ENCODE results near the gene GLB1L2.

Gene GLB1L2

DNA sequence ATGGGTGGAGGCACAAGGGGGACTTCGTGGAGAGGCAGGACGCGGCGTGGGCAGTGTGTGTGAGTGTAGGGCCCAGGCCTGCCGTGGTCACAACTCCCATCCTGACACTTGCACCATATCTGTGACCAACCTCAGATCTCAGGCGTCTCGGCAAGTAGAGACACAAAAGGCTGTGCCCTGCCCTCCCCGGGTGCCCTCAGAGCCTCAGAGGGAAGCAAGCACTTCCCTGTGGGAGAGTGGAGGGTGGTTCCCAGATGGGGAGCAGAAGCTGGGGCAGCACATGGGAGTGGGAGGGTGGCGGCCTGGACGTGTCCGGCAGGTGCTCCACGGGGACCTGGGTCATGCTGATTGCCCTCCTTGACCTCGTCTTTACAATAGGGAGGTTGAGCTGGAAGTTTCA lies 59.9 kb downstream of the GLB1L2 start:
- H3K27me3 Mint-ChIP-seq, result peaks cover 25% of the 10 kb centered on the region
- H3K36me3 Mint-ChIP-seq, result no peaks in the 10 kb centered on the region
- H3K27ac Mint-ChIP-seq, result no peak overlapping the region
- no peak overlapping the region for H3K4me3 Mint-ChIP-seq
- no peaks in the 10 kb centered on the region for H3K4me1 Mint-ChIP-seq
- no peaks in the 10 kb centered on the region for H3K9me3 Mint-ChIP-seq
- ATAC-seq, result no peak

DNA sequence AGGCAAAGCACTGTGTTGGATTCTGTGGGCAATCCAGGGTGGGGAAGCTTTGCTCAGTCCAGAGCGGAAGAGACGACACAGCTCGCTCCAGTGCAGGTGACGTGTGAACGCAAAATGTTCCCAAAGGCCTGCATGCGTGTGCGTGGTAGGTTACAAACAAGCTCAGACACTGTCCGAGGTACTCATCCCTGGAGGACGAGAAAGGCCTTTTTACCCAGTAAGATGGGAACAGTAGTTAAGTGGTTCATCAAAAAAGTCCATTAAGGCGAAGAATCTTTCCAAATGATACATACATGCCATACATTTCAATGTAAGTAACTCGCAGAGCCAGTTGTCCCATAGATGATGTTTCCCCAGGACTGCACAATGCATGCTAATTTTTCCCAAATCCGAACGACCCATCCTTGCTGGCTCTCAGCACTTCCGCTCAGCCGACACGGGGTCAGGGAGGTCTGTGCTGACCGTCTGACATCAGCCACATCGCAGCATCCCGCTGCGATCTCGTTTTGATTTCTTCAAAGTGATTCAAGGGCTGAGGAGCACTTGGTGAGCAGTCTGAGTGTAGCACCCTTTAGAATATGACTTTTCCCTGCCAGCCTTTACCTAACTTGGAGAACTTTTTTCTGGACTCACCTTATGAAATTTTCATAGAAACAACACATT lies 61.3 kb downstream of the GLB1L2 start:
- H3K4me1 Mint-ChIP-seq, result no peaks in the 10 kb centered on the region
- no peak for ATAC-seq
- H3K27me3 Mint-ChIP-seq, result peaks cover 27% of the 10 kb centered on the region
- H3K4me3 Mint-ChIP-seq, result no peak overlapping the region
- H3K27ac Mint-ChIP-seq, result no peak overlapping the region
- no peaks in the 10 kb centered on the region for H3K36me3 Mint-ChIP-seq
- no peaks in the 10 kb centered on the region for H3K9me3 Mint-ChIP-seq

DNA sequence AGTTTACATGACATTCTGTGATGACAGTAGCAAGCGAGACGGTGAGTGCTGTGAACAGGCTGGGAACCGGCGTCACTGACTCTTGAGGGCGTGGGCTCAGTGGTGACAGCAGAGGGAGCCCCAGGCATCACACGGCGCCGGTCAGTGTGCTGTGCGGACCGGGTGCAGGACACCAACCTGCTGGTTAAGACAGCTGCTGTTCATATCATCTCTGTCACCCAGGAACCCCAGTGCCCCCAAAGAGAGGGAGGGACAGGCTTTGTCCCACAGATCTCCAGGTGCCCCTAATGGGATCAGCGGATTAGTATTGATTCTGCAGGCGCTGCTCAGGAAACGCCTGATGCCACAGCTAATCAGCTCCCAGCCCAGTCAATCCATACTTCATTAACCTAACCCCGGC lies 61.9 kb downstream of the GLB1L2 start:
- no peaks in the 10 kb centered on the region for H3K4me1 Mint-ChIP-seq
- no peaks in the 10 kb centered on the region for H3K9me3 Mint-ChIP-seq
- H3K36me3 Mint-ChIP-seq, result no peaks in the 10 kb centered on the region
- H3K4me3 Mint-ChIP-seq, result no peak overlapping the region
- ATAC-seq, result no peak
- peaks cover 29% of the 10 kb centered on the region for H3K27me3 Mint-ChIP-seq
- no peak overlapping the region for H3K27ac Mint-ChIP-seq

DNA sequence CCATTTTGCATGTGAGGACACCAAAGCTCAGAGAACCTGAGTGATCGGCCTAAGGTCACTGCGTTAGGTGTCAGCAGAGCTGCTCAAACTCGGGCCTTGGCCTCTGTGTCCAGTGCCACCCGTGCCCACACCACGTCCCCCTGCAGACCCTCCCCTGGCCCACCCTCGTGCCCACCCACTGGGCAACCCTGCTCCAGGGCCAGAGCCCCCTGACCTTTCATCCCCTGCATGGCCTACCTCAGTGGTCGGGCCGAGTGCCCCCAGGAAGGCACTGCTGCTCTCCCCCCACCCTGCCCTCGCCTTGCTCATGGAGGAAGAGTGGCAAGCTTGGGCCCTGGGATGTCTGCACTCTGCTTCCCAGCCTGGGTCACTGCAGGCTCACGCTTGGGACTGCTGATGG lies 62.5 kb downstream of the GLB1L2 start:
- Mint-ChIP-seq H3K4me1 (no peaks in the 10 kb centered on the region), H3K27ac (no peak overlapping the region), H3K9me3 (no peaks in the 10 kb centered on the region), H3K27me3 (peaks cover 36% of the 10 kb centered on the region), H3K36me3 (no peaks in the 10 kb centered on the region), H3K4me3 (no peak overlapping the region)
- ATAC-seq, result no peak

DNA sequence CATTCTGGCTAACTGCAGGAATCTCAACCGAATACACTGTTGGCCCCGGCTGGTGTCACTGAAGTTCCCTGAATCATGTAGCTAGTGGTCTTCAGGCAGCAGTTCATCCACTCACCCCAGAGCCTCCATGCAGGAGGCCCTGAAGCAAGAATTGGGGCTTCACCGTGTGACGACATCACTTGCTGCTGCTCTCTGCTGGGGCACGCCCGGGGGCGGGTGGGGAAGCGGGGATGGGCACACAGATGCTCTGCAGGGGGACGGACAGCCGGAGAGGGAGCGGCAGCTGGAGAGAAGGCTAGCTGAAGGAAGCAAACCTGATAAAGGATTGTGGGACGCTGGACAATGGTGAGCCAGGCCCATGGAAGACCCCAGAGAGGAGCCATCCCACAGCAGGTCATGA lies 63.2 kb downstream of the GLB1L2 start:
- H3K4me3 Mint-ChIP-seq, result no peak overlapping the region
- H3K27ac Mint-ChIP-seq, result no peak overlapping the region
- ATAC-seq, result no peak
- H3K9me3 Mint-ChIP-seq, result no peaks in the 10 kb centered on the region
- no peaks in the 10 kb centered on the region for H3K4me1 Mint-ChIP-seq
- H3K36me3 Mint-ChIP-seq, result no peaks in the 10 kb centered on the region
- peaks cover 39% of the 10 kb centered on the region for H3K27me3 Mint-ChIP-seq

DNA sequence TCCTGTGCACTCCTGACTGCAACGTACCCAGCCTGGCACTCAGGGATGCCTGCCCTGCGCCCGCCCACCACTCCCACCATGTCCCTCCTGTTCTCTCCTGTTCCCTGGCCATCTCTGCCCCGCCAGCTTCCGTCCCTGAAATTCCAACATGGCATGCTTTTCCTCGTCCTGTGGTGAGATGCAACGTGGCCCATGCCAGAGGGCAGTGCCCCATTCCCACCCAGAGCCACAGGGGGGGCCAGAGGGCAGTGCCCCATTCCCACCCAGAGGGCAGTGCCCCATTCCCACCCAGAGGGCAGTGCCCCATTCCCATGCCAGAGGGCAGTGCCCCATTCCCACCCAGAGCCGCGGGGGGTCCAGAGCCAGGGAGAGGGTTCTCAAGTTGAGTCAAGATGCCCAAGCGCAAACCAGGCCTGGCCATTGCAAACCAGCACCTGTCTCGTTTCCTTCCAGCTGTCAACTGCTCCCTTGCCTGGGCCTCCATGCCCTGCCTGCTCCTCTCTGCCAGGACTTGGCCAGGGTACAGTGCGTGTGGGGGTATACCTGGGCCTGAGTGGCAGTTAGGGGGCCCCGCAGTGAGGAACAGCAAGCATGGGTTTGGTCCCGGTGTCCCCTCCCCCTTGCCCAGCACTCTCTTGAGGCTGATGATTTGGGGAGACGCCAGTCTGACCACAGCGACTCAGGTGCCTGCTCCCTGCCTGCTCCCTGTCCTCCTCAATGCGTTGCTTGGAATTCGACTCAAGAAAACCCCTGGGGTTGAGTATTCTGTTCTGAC lies 65.7 kb downstream of the GLB1L2 start:
- no peak overlapping the region for H3K4me3 Mint-ChIP-seq
- H3K27ac Mint-ChIP-seq, result no peak overlapping the region
- no peaks in the 10 kb centered on the region for H3K4me1 Mint-ChIP-seq
- no peak for ATAC-seq
- H3K36me3 Mint-ChIP-seq, result no peaks in the 10 kb centered on the region
- H3K9me3 Mint-ChIP-seq, result peaks cover 3% of the 10 kb centered on the region
- peaks cover 39% of the 10 kb centered on the region for H3K27me3 Mint-ChIP-seq

DNA sequence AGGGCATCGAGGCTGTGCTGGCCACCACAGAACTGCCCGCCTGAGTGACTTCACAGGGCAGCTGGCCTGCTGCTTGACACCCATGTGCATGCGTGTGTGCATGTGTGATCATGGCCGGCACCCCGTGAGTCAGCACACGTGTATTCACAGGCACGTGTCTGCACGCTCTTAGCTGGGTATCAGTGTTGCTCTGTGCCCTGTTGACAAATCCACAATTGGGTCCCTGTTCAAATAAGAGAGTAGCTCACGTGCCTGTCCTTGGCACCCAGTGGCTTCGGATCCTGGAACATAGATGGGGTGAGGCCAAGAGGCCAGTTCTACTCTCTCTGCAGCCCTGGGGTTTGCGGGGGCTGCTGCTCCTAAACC lies 66.3 kb downstream of the GLB1L2 start:
- ATAC-seq, result no peak
- Mint-ChIP-seq H3K4me1 (no peaks in the 10 kb centered on the region), H3K36me3 (no peaks in the 10 kb centered on the region), H3K27ac (no peak overlapping the region), H3K27me3 (peaks cover 39% of the 10 kb centered on the region), H3K4me3 (no peak overlapping the region), H3K9me3 (peaks cover 3% of the 10 kb centered on the region)

GRCh38 chr11:134398644-134399292 lies 67.0 kb downstream of the GLB1L2 start:
- Mint-ChIP-seq H3K27me3 (peaks cover 39% of the 10 kb centered on the region), H3K9me3 (peaks cover 3% of the 10 kb centered on the region), H3K4me1 (no peaks in the 10 kb centered on the region), H3K4me3 (no peak overlapping the region), H3K27ac (no peak overlapping the region), H3K36me3 (no peaks in the 10 kb centered on the region)
- no peak for ATAC-seq

- no peak for ATAC-seq
Observed at GRCh38 chr11:134399293-134399654, 67.5 kb downstream of the GLB1L2 start.

GRCh38 chr11:134399996-134400395 lies 68.2 kb downstream of the GLB1L2 start:
- Mint-ChIP-seq H3K4me3 (no peak overlapping the region), H3K27ac (no peak overlapping the region), H3K4me1 (no peaks in the 10 kb centered on the region), H3K9me3 (peaks cover 3% of the 10 kb centered on the region), H3K27me3 (peaks cover 48% of the 10 kb centered on the region), H3K36me3 (no peaks in the 10 kb centered on the region)
- ATAC-seq, result no peak

More at GRCh38 chr11:134399293-134399654, 67.5 kb downstream of the GLB1L2 start:
- peaks cover 41% of the 10 kb centered on the region for H3K27me3 Mint-ChIP-seq
- no peak overlapping the region for H3K4me3 Mint-ChIP-seq
- no peak overlapping the region for H3K27ac Mint-ChIP-seq
- peaks cover 3% of the 10 kb centered on the region for H3K9me3 Mint-ChIP-seq
- no peaks in the 10 kb centered on the region for H3K36me3 Mint-ChIP-seq
- no peaks in the 10 kb centered on the region for H3K4me1 Mint-ChIP-seq

- ATAC-seq, result no peak
- Mint-ChIP-seq H3K27me3 (peaks cover 55% of the 10 kb centered on the region), H3K4me1 (no peaks in the 10 kb centered on the region), H3K27ac (no peak overlapping the region), H3K36me3 (no peaks in the 10 kb centered on the region), H3K4me3 (no peak overlapping the region), H3K9me3 (peaks cover 3% of the 10 kb centered on the region)
Observed at GRCh38 chr11:134401825-134402809, 70.3 kb downstream of the GLB1L2 start.

GRCh38 chr11:134402910-134403309 lies 71.1 kb downstream of the GLB1L2 start:
- Mint-ChIP-seq H3K4me1 (no peaks in the 10 kb centered on the region), H3K4me3 (no peak overlapping the region), H3K9me3 (peaks cover 3% of the 10 kb centered on the region), H3K36me3 (no peaks in the 10 kb centered on the region), H3K27ac (no peak overlapping the region), H3K27me3 (peaks cover 57% of the 10 kb centered on the region)
- no peak for ATAC-seq

GRCh38 chr11:134404575-134405341 lies 73.0 kb downstream of the GLB1L2 start:
- peaks cover 58% of the 10 kb centered on the region for H3K27me3 Mint-ChIP-seq
- H3K27ac Mint-ChIP-seq, result no peak overlapping the region
- no peak overlapping the region for H3K4me3 Mint-ChIP-seq
- H3K4me1 Mint-ChIP-seq, result peaks cover 2% of the 10 kb centered on the region
- no peaks in the 10 kb centered on the region for H3K36me3 Mint-ChIP-seq
- ATAC-seq, result no peak
- peaks cover 3% of the 10 kb centered on the region for H3K9me3 Mint-ChIP-seq

- no peaks in the 10 kb centered on the region for H3K9me3 Mint-ChIP-seq
- no peak overlapping the region for H3K27ac Mint-ChIP-seq
- no peak for ATAC-seq
- peaks cover 58% of the 10 kb centered on the region for H3K27me3 Mint-ChIP-seq
- H3K36me3 Mint-ChIP-seq, result no peaks in the 10 kb centered on the region
- H3K4me3 Mint-ChIP-seq, result no peak overlapping the region
- H3K4me1 Mint-ChIP-seq, result peaks cover 6% of the 10 kb centered on the region
Observed at GRCh38 chr11:134405436-134405835, 73.6 kb downstream of the GLB1L2 start.
